ENCODE data around the gene C2orf68. TPM values are rescaled to one million over a fixed set of nuclear protein-coding genes. Genes with fewer than 3 reads are reported as not detected.
A peak's percentile ranks its signal among the peaks of the same experiment; 100 is the strongest.

Gene C2orf68
- total RNA-seq, 4 donors from 2014 or later, result 15.7 to 21.9 (median 19.7) TPM

GRCh38 chr2:85597241-85597640 lies 14.6 kb downstream of the C2orf68 start:
- DNase-seq (ENCODE audit: low spot score in 2 of 2), result no peak
- Histone ChIP-seq H3K9me3 (no peaks in the 10 kb centered on the region), H3K4me1 (peaks cover 0 to 65% (median 23%) of the 10 kb centered on the region in 4 donors), H3K4me3 (no peak overlapping the region), H3K27me3 (no peaks in the 10 kb centered on the region), H3K27ac (peak overlapping the region in 1 of 4 donors; percentile 28), H3K36me3 (peaks cover 0 to 43% (median 4%) of the 10 kb centered on the region in 3 donors)
- no peak for TF ChIP-seq CTCF (IDR thresholded peaks at IDR 0.05)
- WGBS, 2 donors, result 69 to 73% methylated on average over 5 of the region's 5 CpGs

- 42 to 44% methylated on average over 3 of the region's 3 CpGs for WGBS, 2 donors
- peaks cover 0 to 43% (median 4%) of the 10 kb centered on the region in 3 donors for H3K36me3 ChIP-seq
Measured at GRCh38 chr2:85596486-85597143, 15.3 kb downstream of the C2orf68 start.

GRCh38 chr2:85596026-85596333 lies 15.9 kb downstream of the C2orf68 start:
- DNase-seq (ENCODE audit: low spot score in 2 of 2), result no peak
- H3K27ac ChIP-seq, result peak overlapping the region; percentile 86 to 95 (median 92)
- H3K9me3 ChIP-seq, result no peaks in the 10 kb centered on the region
- peaks cover 0 to 42% (median 4%) of the 10 kb centered on the region in 3 donors for H3K36me3 ChIP-seq
- H3K4me3 ChIP-seq, result peak overlapping the region; percentile 73 to 90 (median 82)
- peaks cover 0 to 67% (median 32%) of the 10 kb centered on the region in 4 donors for H3K4me1 ChIP-seq
- TF ChIP-seq EP300 (IDR thresholded peaks at IDR 0.05) (no peak), POLR2A (IDR thresholded peaks at IDR 0.05) (no peak), CTCF (IDR thresholded peaks at IDR 0.05) (no peak)
- no peaks in the 10 kb centered on the region for H3K27me3 ChIP-seq
- 2 to 4% methylated on average over 10 of the region's 10 CpGs for WGBS, 2 donors

More at GRCh38 chr2:85596486-85597143, 15.3 kb downstream of the C2orf68 start:
- Histone ChIP-seq H3K4me3 (peak overlapping the region; percentile 73 to 90 (median 82)), H3K27ac (peak overlapping the region in 3 of 4 donors; percentile 28 to 93 (median 92)), H3K27me3 (no peaks in the 10 kb centered on the region), H3K9me3 (no peaks in the 10 kb centered on the region), H3K4me1 (peaks cover 0 to 67% (median 28%) of the 10 kb centered on the region in 4 donors)
- DNase-seq (ENCODE audit: low spot score in 2 of 2), result no peak
- TF ChIP-seq POLR2A (IDR thresholded peaks at IDR 0.05), result no peak
- no peak for TF ChIP-seq EP300 (IDR thresholded peaks at IDR 0.05)
- no peak for TF ChIP-seq CTCF (IDR thresholded peaks at IDR 0.05)

- peak; percentile 90 to 97 for DNase-seq (ENCODE audit: low spot score in 2 of 2)
- Histone ChIP-seq H3K36me3 (peaks cover 0 to 37% (median 4%) of the 10 kb centered on the region in 3 donors), H3K4me3 (peak within 1 kb of the TSS; percentile 73 to 90 (median 82)), H3K4me1 (peaks cover 0 to 67% (median 37%) of the 10 kb centered on the region in 4 donors), H3K27ac (peak within 1 kb of the TSS; percentile 86 to 95 (median 92)), H3K9me3 (no peaks in the 10 kb centered on the region), H3K27me3 (no peaks in the 10 kb centered on the region)
- TF ChIP-seq EP300 (IDR thresholded peaks at IDR 0.05), result peak; percentile 40 to 94
- peak in 1 of 5 experiments; percentile 27 for TF ChIP-seq CTCF (IDR thresholded peaks at IDR 0.05)
- peak; percentile 82 to 93 for TF ChIP-seq POLR2A (IDR thresholded peaks at IDR 0.05)
- 0% methylated on average over 41 to 45 of the region's 47 CpGs for WGBS, 2 donors
Measured at GRCh38 chr2:85595301-85596025, 16.4 kb downstream of the C2orf68 start, which contains the start of gene RNF181. RNF181 (plus strand) TSS chr2:85595745; CDS start chr2:85595764, 19 bp downstream.

Data from tibial nerve (tissue), 4 donors.